ENCODE measurements around the gene KRT20.

GRCh38 chr17:40883626-40884334, 1.3 kb downstream of the KRT20 start:
- TF ChIP-seq ZMYM3 (CRISPR knock-in tag; IDR thresholded peaks at IDR 0.05) = no peak
- TF ChIP-seq HOXA7 (CRISPR knock-in tag; IDR thresholded peaks at IDR 0.05) = no peak
- TF ChIP-seq, protein P1, sequence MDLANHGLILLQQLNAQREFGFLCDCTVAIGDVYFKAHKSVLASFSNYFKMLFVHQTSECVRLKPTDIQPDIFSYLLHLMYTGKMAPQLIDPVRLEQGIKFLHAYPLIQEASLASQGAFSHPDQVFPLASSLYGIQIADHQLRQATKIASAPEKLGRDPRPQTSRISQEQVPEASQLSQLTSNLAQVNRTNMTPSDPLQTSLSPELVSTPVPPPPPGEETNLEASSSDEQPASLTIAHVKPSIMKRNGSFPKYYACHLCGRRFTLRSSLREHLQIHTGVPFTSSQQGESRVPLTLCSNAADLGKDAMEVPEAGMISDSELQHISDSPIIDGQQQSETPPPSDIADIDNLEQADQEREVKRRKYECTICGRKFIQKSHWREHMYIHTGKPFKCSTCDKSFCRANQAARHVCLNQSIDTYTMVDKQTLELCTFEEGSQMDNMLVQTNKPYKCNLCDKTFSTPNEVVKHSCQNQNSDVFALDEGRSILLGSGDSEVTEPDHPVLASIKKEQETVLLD (CRISPR knock-in tag; IDR thresholded peaks at IDR 0.05; ENCODE audit: low read depth) = no peak

Measured in HepG2 (cell line).